H1 (cell line): Measurements from ENCODE around the gene SULT2B1. TPM values are rescaled to one million over a fixed set of nuclear protein-coding genes. Genes with fewer than 3 reads are reported as not detected.

Experiments used
- EZH2 ChIP-seq: fragments of 200-600 bp; sonication (generic); IDR thresholded peaks from 2 replicates; pipeline ENCODE4 v1.7.1; 2012; ENCODE audit warnings: low read depth, mild to moderate bottlenecking, moderate library complexity, low read length, inconsistent platforms; ENCODE audit not compliant: severe bottlenecking
- MAFK ChIP-seq: IDR thresholded peaks from 2 replicates; pipeline ENCODE4 v1.6.1; 2012; ENCODE audit warnings: low read depth, mild to moderate bottlenecking, improper control_type of control experiment, low read length
- NRF1 ChIP-seq: IDR thresholded peaks from 2 replicates; pipeline ENCODE4 v1.6.1; 2011; ENCODE audit warnings: mild to moderate bottlenecking, low read depth, low read length, improper control_type of control experiment
- SP1 ChIP-seq: IDR thresholded peaks from 2 replicates; pipeline ENCODE4 v1.6.1; 2011; ENCODE audit warnings: low read depth, low read length
- SP4 ChIP-seq: IDR thresholded peaks from 2 replicates; pipeline ENCODE4 v1.6.1; 2012; ENCODE audit warnings: low read length, inconsistent platforms
- ZNF274 ChIP-seq: IDR thresholded peaks from 2 replicates; pipeline ENCODE4 v1.7.0; 2012; ENCODE audit warnings: low read length, borderline replicate concordance; ENCODE audit errors: extremely low read depth
- polyA plus RNA-seq, 7 experiments: library from polyadenylated mRNA; depleted of rRNA in 3 of 7; stranded (reverse) in 5 of 7; unstranded in 2 of 7; fragments of >200 nt in 5 of 7; fragments of 200-250 nt in 2 of 7; gene quantifications; 1 replicate in 5 of 7; 2 replicates in 1 of 7; 4 replicates in 1 of 7; pipeline versions ENCODE4 v1.2.1 to v1.2.3, GENCODE V29; 2011 to 2013; ENCODE audit warnings: missing spikeins in 2 of 7, mixed read lengths in 2 of 7
- total RNA-seq: library from RNA; stranded (reverse); fragmentation: NEBNext Ultra II Directional; extraction: Animal tissue kit (Norgen Biotek cat#: 25700); gene quantifications from 2 replicates; pipeline ENCODE4 v1.2.1, GENCODE V29; 2021

The SULT2B1 gene
- total and polyA plus RNA-seq, 2 of the 8 experiments (the other 6 are each of a cell fraction or from before 2014, with no cell fraction given) = 1.5 to 2.6 TPM

DNA sequence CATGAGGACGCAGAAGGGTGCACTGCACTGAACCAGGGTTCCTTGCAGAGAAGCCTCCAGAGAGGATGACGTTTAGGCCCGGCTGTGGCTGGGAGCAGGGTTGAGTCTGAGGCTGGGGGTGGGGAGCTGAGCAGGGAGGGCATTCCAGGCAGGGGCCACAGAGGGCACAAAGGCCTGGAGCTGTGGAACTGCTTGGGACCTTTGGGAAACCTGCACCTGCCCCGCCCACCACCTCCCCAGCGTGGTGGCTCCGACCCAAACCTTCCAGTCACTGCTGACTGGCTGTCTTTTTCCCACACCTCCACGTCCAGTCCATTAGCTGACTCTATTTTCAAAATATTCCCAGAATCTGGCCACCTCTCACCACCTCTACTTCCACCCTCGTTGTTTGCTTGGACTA is 35.4 kb upstream of the SULT2B1 start (continued):
- TF ChIP-seq NRF1 = no peak
- no peak for TF ChIP-seq MAFK
- no peak for TF ChIP-seq ZNF274
- TF ChIP-seq EZH2 = no peak
- no peak for TF ChIP-seq SP1
- TF ChIP-seq SP4 = no peak
- TF ChIP-seq, all 59 proteins: peak for 0
